Lung (tissue), 12 donors: ENCODE measurements around the gene JAK1. TPM values are rescaled to one million over a fixed set of nuclear protein-coding genes. Genes with fewer than 3 reads are reported as not detected.

Experiments
- ATAC-seq: fragments of 200-7000 bp; cut with Tn5 transposase; one replicate; pipeline ENCODE4 v1.9.1; 2020; ENCODE audit warnings: moderate number of reproducible peaks; ENCODE audit not compliant: insufficient read depth, low FRiP score
- DNase-seq, 3 donors: peaks; one replicate each; pipeline ENCODE4 v3.0.0-alpha.2; 2013 to 2017
- H3K27ac ChIP-seq, 2 donors: one replicate each; pipeline ENCODE4 v1.5.1; 2013; ENCODE audit warnings: mild to moderate bottlenecking in 2 of 2, moderate library complexity in 2 of 2, control low read depth in 1 of 2, inconsistent platforms in 1 of 2, low read depth in 1 of 2, low read length in 1 of 2
- H3K27me3 ChIP-seq, 3 donors: one replicate each; pipeline ENCODE4 v1.5.1; 2013; ENCODE audit warnings: low read length in 2 of 3; ENCODE audit not compliant: control insufficient read depth in 3 of 3, insufficient read depth in 3 of 3
- H3K36me3 ChIP-seq, 4 donors: one replicate each; pipeline ENCODE4 v1.5.1; 2013; ENCODE audit warnings: low read length in 4 of 4, mild to moderate bottlenecking in 1 of 4, moderate library complexity in 1 of 4; ENCODE audit not compliant: control insufficient read depth in 4 of 4, insufficient read depth in 4 of 4
- H3K4me1 ChIP-seq, 5 donors: one replicate each; pipeline ENCODE4 v1.5.1; 2013; ENCODE audit warnings: low read length in 5 of 5, mild to moderate bottlenecking in 2 of 5, moderate library complexity in 1 of 5; ENCODE audit not compliant: control insufficient read depth in 5 of 5, insufficient read depth in 5 of 5
- H3K4me3 ChIP-seq: one replicate; pipeline ENCODE4 v1.5.1; 2013; ENCODE audit warnings: mild to moderate bottlenecking, control low read depth, moderate library complexity
- H3K9ac ChIP-seq, 2 donors: one replicate each; pipeline ENCODE4 v1.5.1; 2013; ENCODE audit warnings: low read length in 2 of 2, control low read depth in 1 of 2; ENCODE audit not compliant: insufficient read depth in 1 of 2
- H3K9me3 ChIP-seq, 4 donors: one replicate each; pipeline ENCODE4 v1.5.1; 2013; ENCODE audit warnings: low read length in 3 of 4, mild to moderate bottlenecking in 1 of 4, moderate library complexity in 1 of 4; ENCODE audit not compliant: control insufficient read depth in 4 of 4, insufficient read depth in 3 of 4
- CTCF ChIP-seq: IDR thresholded peaks from 2 replicates; pipeline ENCODE4 v1.5.1; 2012; ENCODE audit warnings: mild to moderate bottlenecking; ENCODE audit errors: control extremely low read depth, extremely low read depth
- WGBS, 2 donors: extraction: QIAGEN DNeasy Blood & Tissue Kit; methylation state at CpG; one replicate each; pipeline ENCODE4 v1.1.7; 2013; 5-methylcytosine and 5-hydroxymethylcytosine counted together
- polyA plus RNA-seq, 2 donors: library from polyadenylated mRNA; stranded (reverse); fragments of 200-250 nt; gene quantifications; one replicate each; pipeline ENCODE4 v1.2.1, GENCODE V29; 2013
- total RNA-seq, 2 donors: library from RNA; depleted of rRNA in 1 of 2; stranded (reverse); fragments of >200 nt in 1 of 2; gene quantifications; one replicate each; pipeline ENCODE4 v1.2.1, GENCODE V29; 2014 to 2021
- donor health status: control.
- donor health status: control.
- donor health status: Bipolar disorder and iron deficiency.
- donor health status: healthy.
- donor health status: DM: yes; HTN: yes; CAD: no.

JAK1 gene
- total and polyA plus RNA-seq, 4 donors: 26.7 to 162 (median 116) TPM

- ATAC-seq (no peak), DNase-seq (no peak)
- Histone ChIP-seq H3K9me3 (no peaks in the 10 kb centered on the region), H3K27ac (no peak overlapping the region), H3K36me3 (peaks cover 0 to 2% (median under 1%) of the 10 kb centered on the region in 4 donors), H3K9ac (no peak overlapping the region), H3K4me1 (peaks cover 0 to 15% (median 6%) of the 10 kb centered on the region in 5 donors), H3K27me3 (no peaks in the 10 kb centered on the region), H3K4me3 (no peak overlapping the region)
- no peak for TF ChIP-seq CTCF
- WGBS, 2 donors: 87 to 91% methylated on average over 1 of the region's 1 CpG
These were observed 29.4 kb downstream of the JAK1 start for GRCh38 chr1:64936956-64937355.

- peaks cover 0 to 11% (median 6%) of the 10 kb centered on the region in 5 donors for H3K4me1 ChIP-seq
These were observed 30.7 kb downstream of the JAK1 start for GRCh38 chr1:64935551-64936155.

GRCh38 chr1:64934878-64935275, 31.5 kb downstream of the JAK1 start:
- WGBS, 2 donors: 86 to 96% methylated on average over 1 of the region's 1 CpG
- Histone ChIP-seq H3K27ac (peak overlapping the region in 1 of 2 donors; percentile 65), H3K9ac (no peak overlapping the region)

More at GRCh38 chr1:64935551-64936155, 30.7 kb downstream of the JAK1 start:
- Histone ChIP-seq H3K27ac (no peak overlapping the region), H3K9ac (no peak overlapping the region), H3K27me3 (no peaks in the 10 kb centered on the region), H3K9me3 (no peaks in the 10 kb centered on the region), H3K4me3 (no peak overlapping the region), H3K36me3 (peaks cover 0 to 2% (median under 1%) of the 10 kb centered on the region in 4 donors)
- ATAC-seq (no peak), DNase-seq (peak in 1 of 3 donors; percentile 32)
- no peak for TF ChIP-seq CTCF
- WGBS, 2 donors: 75 to 79% methylated on average over 9 of the region's 9 CpGs

More at GRCh38 chr1:64934878-64935275, 31.5 kb downstream of the JAK1 start:
- ATAC-seq (no peak), DNase-seq (no peak)
- Histone ChIP-seq H3K36me3 (peaks cover 0 to 2% (median under 1%) of the 10 kb centered on the region in 4 donors), H3K9me3 (no peaks in the 10 kb centered on the region), H3K4me1 (peaks cover 0 to 11% (median 6%) of the 10 kb centered on the region in 5 donors), H3K27me3 (no peaks in the 10 kb centered on the region), H3K4me3 (no peak overlapping the region)
- TF ChIP-seq CTCF: no peak
